ENCODE data around the gene INTS14.
"Not testable (repeated sequence)": the region's sequence is repeated elsewhere in the genome, so short reads cannot be mapped to it uniquely, and the experiment has no call there.

The INTS14 gene

GRCh38 chr15:65629548-65629947 lies 18.6 kb upstream of the INTS14 start:
- no peak for DNase-seq

- DNase-seq: no peak
These were observed 15.9 kb upstream of the INTS14 start for GRCh38 chr15:65626856-65627255.

GRCh38 chr15:65623103-65623502 lies 12.2 kb upstream of the INTS14 start:
- DNase-seq: no peak

GRCh38 chr15:65621638-65622037 lies 10.7 kb upstream of the INTS14 start, which contains the start of gene SLC24A1:
Gene SLC24A1, plus strand, starts transcription at chr15:65621938. Its CDS starts 2,143 bp downstream, at chr15:65624081.
- no peak for DNase-seq

- DNase-seq: no peak
These were observed 9.9 kb upstream of the INTS14 start for GRCh38 chr15:65620833-65621232.

GRCh38 chr15:65619626-65620290 lies 8.8 kb upstream of the INTS14 start:
- DNase-seq: no peak

- no peak for DNase-seq
These were observed 7.7 kb upstream of the INTS14 start for GRCh38 chr15:65618560-65619109.

GRCh38 chr15:65615887-65616286 lies 5.0 kb upstream of the INTS14 start:
- not testable (repeated sequence) for DNase-seq

GRCh38 chr15:65612949-65613744 lies 2.2 kb upstream of the INTS14 start:
- DNase-seq: no peak

GRCh38 chr15:65612616-65612946 lies 1.6 kb upstream of the INTS14 start:
- no peak for DNase-seq

- DNase-seq: no peak
These were observed 1.1 kb upstream of the INTS14 start for GRCh38 chr15:65611888-65612615.

GRCh38 chr15:65603559-65603958 lies 7.4 kb downstream of the INTS14 start:
- DNase-seq: no peak

GRCh38 chr15:65603134-65603533 lies 7.8 kb downstream of the INTS14 start:
- no peak for DNase-seq

- no peak for DNase-seq
These were observed 11.3 kb downstream of the INTS14 start for GRCh38 chr15:65599677-65600076.

- DNase-seq: no peak
These were observed 12.5 kb downstream of the INTS14 start for GRCh38 chr15:65598468-65598867.

- DNase-seq: no peak
These were observed 15.0 kb downstream of the INTS14 start for GRCh38 chr15:65595960-65596359.

- no peak for DNase-seq
These were observed 23.8 kb downstream of the INTS14 start for GRCh38 chr15:65587094-65587493.

GRCh38 chr15:65584241-65584640 lies 26.7 kb downstream of the INTS14 start:
- no peak for DNase-seq

- DNase-seq: no peak
These were observed 27.2 kb downstream of the INTS14 start for GRCh38 chr15:65583701-65584100.

- no peak for DNase-seq
These were observed 30.6 kb downstream of the INTS14 start for GRCh38 chr15:65580287-65580686.

GRCh38 chr15:65579762-65580161 lies 31.2 kb downstream of the INTS14 start:
- DNase-seq: no peak

- no peak for DNase-seq
These were observed 31.8 kb downstream of the INTS14 start for GRCh38 chr15:65578904-65579728.
